Measurements from ENCODE around the gene PWWP2B. TPM values are rescaled to one million over a fixed set of nuclear protein-coding genes. Genes with fewer than 3 reads are reported as not detected.

PWWP2B gene
- total RNA-seq, 1 experiment from 2014 or later, result 10.0 TPM

DNA sequence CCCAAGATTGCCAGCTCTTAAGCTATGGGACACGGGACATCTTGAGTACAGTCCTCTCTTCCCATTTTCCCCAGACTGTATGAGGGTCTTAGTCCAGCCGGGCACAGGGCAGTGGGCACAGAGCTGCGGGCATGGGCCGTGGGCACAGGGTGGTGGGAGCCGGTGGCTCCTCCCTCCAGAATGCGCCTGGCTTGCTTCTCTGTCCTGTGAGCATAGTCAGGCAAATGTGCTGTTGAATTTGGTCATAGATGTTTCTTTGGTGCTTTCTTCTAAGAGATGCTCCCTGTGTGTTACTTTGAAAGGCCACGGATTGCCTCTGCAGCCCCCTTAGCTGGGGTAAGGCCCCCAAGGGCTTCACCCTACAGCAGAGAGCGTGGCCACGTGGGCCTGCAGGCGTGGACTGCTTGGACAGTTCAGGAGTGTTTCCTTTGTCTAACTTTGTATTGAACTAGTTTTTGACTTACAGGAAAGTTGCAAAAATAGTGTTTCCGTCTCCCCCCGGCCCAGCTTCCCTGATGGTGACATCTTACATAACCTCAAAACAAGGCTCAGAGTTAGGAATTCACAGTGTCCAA lies 40.3 kb upstream of the PWWP2B start:
- no peaks in the 10 kb centered on the region for H3K27me3 Mint-ChIP-seq (ENCODE audit: insufficient read depth, unreplicated experiment)
- intact Hi-C loops (cut with micrococcal nuclease), result no loop called here
- no TSS peak for BruUV-seq (replicated peaks)
- peaks cover 10% of the 10 kb centered on the region for H3K36me3 Mint-ChIP-seq (ENCODE audit: insufficient read depth, unreplicated experiment)
- CTCF ChIA-PET, result interaction anchor here (0.6 to 3.6 kb wide), 5 partner anchors 9 to 284 kb away, joined by 3 to 13 read pairs (median 3); no protein-coding TSS in a partner anchor
- H3K4me3 Mint-ChIP-seq (ENCODE audit: unreplicated experiment), result no peak overlapping the region
- TF ChIP-seq, protein P1, sequence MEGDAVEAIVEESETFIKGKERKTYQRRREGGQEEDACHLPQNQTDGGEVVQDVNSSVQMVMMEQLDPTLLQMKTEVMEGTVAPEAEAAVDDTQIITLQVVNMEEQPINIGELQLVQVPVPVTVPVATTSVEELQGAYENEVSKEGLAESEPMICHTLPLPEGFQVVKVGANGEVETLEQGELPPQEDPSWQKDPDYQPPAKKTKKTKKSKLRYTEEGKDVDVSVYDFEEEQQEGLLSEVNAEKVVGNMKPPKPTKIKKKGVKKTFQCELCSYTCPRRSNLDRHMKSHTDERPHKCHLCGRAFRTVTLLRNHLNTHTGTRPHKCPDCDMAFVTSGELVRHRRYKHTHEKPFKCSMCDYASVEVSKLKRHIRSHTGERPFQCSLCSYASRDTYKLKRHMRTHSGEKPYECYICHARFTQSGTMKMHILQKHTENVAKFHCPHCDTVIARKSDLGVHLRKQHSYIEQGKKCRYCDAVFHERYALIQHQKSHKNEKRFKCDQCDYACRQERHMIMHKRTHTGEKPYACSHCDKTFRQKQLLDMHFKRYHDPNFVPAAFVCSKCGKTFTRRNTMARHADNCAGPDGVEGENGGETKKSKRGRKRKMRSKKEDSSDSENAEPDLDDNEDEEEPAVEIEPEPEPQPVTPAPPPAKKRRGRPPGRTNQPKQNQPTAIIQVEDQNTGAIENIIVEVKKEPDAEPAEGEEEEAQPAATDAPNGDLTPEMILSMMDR (IDR thresholded peaks at IDR 0.05; ENCODE audit: unreplicated experiment), result no peak
- H3K27ac Mint-ChIP-seq (ENCODE audit: low read depth, unreplicated experiment), result no peak overlapping the region
- POLR2A ChIA-PET, result no interaction called here
- no peaks in the 10 kb centered on the region for H3K4me1 Mint-ChIP-seq (ENCODE audit: insufficient read depth, unreplicated experiment)
- no peak for DNase-seq (ENCODE audit: unreplicated experiment)
- H3K9me3 Mint-ChIP-seq (ENCODE audit: unreplicated experiment), result no peaks in the 10 kb centered on the region

DNA sequence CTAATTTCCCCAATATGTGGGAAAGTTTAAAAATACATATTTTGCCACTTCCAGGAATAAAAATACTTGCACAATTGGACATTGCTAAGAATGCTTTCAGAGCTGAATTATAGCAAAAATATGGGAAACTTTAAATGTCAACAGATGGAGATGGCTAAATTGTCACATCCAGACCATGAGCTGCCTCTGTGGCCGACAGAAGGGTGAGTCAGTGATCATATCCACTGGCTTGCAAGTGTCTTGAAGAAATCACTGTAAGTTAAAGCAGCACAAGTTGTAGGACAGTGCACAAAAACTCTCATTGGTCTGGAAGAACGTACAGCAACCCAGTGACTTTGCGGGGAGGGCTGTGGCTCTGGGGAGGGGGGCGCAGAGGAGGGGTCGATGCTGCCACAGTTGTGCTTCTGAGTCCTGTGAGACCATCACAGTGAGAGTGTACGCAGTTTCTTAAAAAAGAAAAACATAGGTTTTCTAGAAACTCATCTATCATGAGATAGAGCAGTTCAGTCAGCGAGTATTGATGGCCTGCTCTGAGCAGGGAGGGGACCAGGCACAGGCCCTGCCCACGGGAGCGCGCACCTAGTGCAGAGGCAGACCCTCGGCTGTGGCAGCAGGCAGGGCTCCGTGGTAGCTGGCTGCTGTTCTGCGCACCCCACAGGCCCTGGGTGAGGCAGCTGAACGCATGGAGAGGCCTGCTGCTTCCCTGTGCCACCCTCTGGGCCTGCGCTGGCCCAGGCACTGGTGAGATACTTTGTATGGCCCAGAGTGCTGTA lies 39.5 kb upstream of the PWWP2B start:
- Mint-ChIP-seq H3K4me3 (ENCODE audit: unreplicated experiment) (no peak overlapping the region), H3K27ac (ENCODE audit: low read depth, unreplicated experiment) (no peak overlapping the region), H3K4me1 (ENCODE audit: insufficient read depth, unreplicated experiment) (no peaks in the 10 kb centered on the region), H3K36me3 (ENCODE audit: insufficient read depth, unreplicated experiment) (peaks cover 10% of the 10 kb centered on the region), H3K9me3 (ENCODE audit: unreplicated experiment) (no peaks in the 10 kb centered on the region), H3K27me3 (ENCODE audit: insufficient read depth, unreplicated experiment) (no peaks in the 10 kb centered on the region)
- ChIA-PET POLR2A (no interaction called here), CTCF (interaction anchor here (3.6 kb wide), 1 partner anchor 134 kb away, joined by 13 read pairs; no protein-coding TSS in a partner anchor)
- BruUV-seq (replicated peaks), result no TSS peak
- no peak for DNase-seq (ENCODE audit: unreplicated experiment)
- intact Hi-C loops (cut with micrococcal nuclease), result no loop called here
- TF ChIP-seq, protein P1 (IDR thresholded peaks at IDR 0.05; ENCODE audit: unreplicated experiment), result no peak

DNA sequence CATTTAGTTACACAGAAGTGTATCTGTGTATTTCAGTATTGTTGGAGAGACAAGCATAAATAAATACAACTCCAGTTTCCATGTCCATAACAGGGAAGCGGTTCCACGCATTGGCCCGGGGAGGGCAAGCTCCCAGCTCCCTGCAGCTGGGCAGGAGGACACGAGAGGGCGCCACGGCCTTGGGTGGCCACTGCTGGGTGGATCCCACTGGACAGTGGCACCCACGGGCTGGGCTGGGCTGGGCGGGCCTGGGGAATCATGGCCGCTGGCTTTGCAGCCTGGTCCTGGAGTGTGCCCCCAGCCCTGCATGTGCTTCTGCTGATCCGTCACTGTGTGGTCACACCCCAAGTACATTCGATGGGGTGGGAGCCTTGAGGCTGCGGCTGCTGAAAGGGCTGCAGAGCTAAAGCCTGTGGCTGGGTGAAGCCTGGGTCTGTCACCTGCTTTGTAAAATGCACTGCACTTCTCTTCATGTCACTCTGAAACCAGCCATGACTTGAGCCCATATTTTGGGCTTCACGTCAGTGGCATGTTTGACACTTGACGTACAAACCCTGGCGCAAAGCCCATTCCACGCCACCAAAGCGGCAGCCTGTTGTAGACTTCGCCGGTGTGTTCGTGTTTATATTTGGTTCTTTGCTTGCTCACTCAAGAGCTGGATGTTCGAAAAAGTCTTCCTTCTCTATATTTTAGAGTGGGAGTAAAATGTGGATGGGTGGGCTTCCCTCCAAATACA lies 37.5 kb upstream of the PWWP2B start:
- peaks cover 6% of the 10 kb centered on the region for H3K9me3 Mint-ChIP-seq (ENCODE audit: unreplicated experiment)
- TF ChIP-seq, protein P1 (IDR thresholded peaks at IDR 0.05; ENCODE audit: unreplicated experiment), result no peak
- H3K4me1 Mint-ChIP-seq (ENCODE audit: insufficient read depth, unreplicated experiment), result no peaks in the 10 kb centered on the region
- intact Hi-C loops (cut with micrococcal nuclease), result no loop called here
- no peak for DNase-seq (ENCODE audit: unreplicated experiment)
- H3K27ac Mint-ChIP-seq (ENCODE audit: low read depth, unreplicated experiment), result no peak overlapping the region
- no peaks in the 10 kb centered on the region for H3K27me3 Mint-ChIP-seq (ENCODE audit: insufficient read depth, unreplicated experiment)
- no peak overlapping the region for H3K4me3 Mint-ChIP-seq (ENCODE audit: unreplicated experiment)
- no TSS peak for BruUV-seq (replicated peaks)
- H3K36me3 Mint-ChIP-seq (ENCODE audit: insufficient read depth, unreplicated experiment), result peaks cover 7% of the 10 kb centered on the region
- ChIA-PET POLR2A (no interaction called here), CTCF (interaction anchor here (0.7 to 1.8 kb wide), 3 partner anchors 8 to 358 kb away, joined by 3 to 9 read pairs (median 4); no protein-coding TSS in a partner anchor)

Measured in MCF 10A (cell line).